GM23338 (cell line): Measurements from ENCODE around the gene MAP2K5. TPM values are rescaled to one million over a fixed set of nuclear protein-coding genes. Genes with fewer than 3 reads are reported as not detected.

Experiments used
- ATAC-seq: fragments of 200-7000 bp; cut with Tn5 transposase; 3 replicates; pipeline ENCODE4 v1.9.1; 2020
- DNase-seq: peaks from one replicate; pipeline ENCODE4 v3.0.0-alpha.2; 2015; ENCODE audit warnings: low spot score
- H2AFZ ChIP-seq: fragments of 200-600 bp; sonication (generic); 2 replicates; pipeline ENCODE4 v1.8.0; 2016; ENCODE audit warnings: antibody characterized with exemption, mild to moderate bottlenecking, moderate library complexity
- H3F3A ChIP-seq: fragments of 200-600 bp; sonication (generic); replicated peaks from 2 replicates; pipeline ENCODE4 v1.8.0; 2017; ENCODE audit warnings: antibody characterized with exemption, mixed run types, low read depth
- H3K27ac ChIP-seq: fragments of 200-600 bp; sonication (generic); 2 replicates; pipeline ENCODE4 v1.6.1; 2016; ENCODE audit warnings: low read depth
- H3K27me3 ChIP-seq: fragments of 200-600 bp; sonication (generic); 2 replicates; pipeline ENCODE4 v1.8.0; 2016; ENCODE audit warnings: mild to moderate bottlenecking, mixed run types, moderate library complexity; ENCODE audit not compliant: insufficient read depth
- H3K36me3 ChIP-seq: fragments of 200-600 bp; sonication (generic); 2 replicates; pipeline ENCODE4 v1.8.0; 2016; ENCODE audit warnings: mild to moderate bottlenecking; ENCODE audit not compliant: insufficient read depth
- H3K4me1 ChIP-seq: fragments of 200-600 bp; sonication (generic); 2 replicates; pipeline ENCODE4 v1.8.0; 2016; ENCODE audit warnings: mild to moderate bottlenecking, moderate library complexity; ENCODE audit not compliant: insufficient read depth
- H3K4me2 ChIP-seq: fragments of 200-600 bp; sonication (generic); 2 replicates; pipeline ENCODE4 v1.7.1; 2017; ENCODE audit warnings: mixed run types
- H3K4me3 ChIP-seq: fragments of 200-600 bp; sonication (generic); 2 replicates; pipeline ENCODE4 v1.6.1; 2016; ENCODE audit warnings: mixed run types
- H3K79me2 ChIP-seq: fragments of 200-600 bp; sonication (generic); replicated peaks from 2 replicates; pipeline ENCODE4 v1.8.0; 2017; ENCODE audit warnings: mild to moderate bottlenecking; ENCODE audit not compliant: insufficient read depth
- H3K9me2 ChIP-seq: fragments of 200-600 bp; sonication (generic); 2 replicates; pipeline ENCODE4 v1.8.0; 2017; ENCODE audit not compliant: insufficient read depth
- H4K20me1 ChIP-seq: fragments of 200-600 bp; sonication (generic); replicated peaks from 2 replicates; pipeline ENCODE4 v1.8.0; 2017; ENCODE audit warnings: mild to moderate bottlenecking; ENCODE audit not compliant: insufficient read depth
- H3K27ac Mint-ChIP-seq: 2 replicates; pipeline ENCODE4 v1.8.0; 2020; ENCODE audit warnings: inconsistent platforms, mild to moderate bottlenecking, moderate library complexity, mixed read lengths
- H3K27me3 Mint-ChIP-seq: 3 replicates; pipeline ENCODE4 v1.8.0; 2022; ENCODE audit warnings: low read depth, mild to moderate bottlenecking, moderate library complexity, mixed read lengths, inconsistent platforms; ENCODE audit not compliant: insufficient read depth, poor library complexity
- H3K36me3 Mint-ChIP-seq: 3 replicates; pipeline ENCODE4 v1.8.0; 2021; ENCODE audit warnings: low read depth, mild to moderate bottlenecking, inconsistent platforms, moderate library complexity, mixed read lengths
- H3K4me1 Mint-ChIP-seq: 3 replicates; pipeline ENCODE4 v1.8.0; 2020; ENCODE audit warnings: mild to moderate bottlenecking, inconsistent platforms, mixed read lengths
- H3K4me3 Mint-ChIP-seq: 3 replicates; pipeline ENCODE4 v1.8.0; 2021; ENCODE audit warnings: moderate library complexity, mild to moderate bottlenecking, inconsistent platforms, mixed read lengths
- H3K9me3 Mint-ChIP-seq: 3 replicates; pipeline ENCODE4 v1.8.0; 2020; ENCODE audit warnings: moderate library complexity, mild to moderate bottlenecking, inconsistent platforms, mixed read lengths
- CREB1 ChIP-seq: fragments of 250-450 bp; sonication (Bioruptor Pico); IDR thresholded peaks from 2 replicates; pipeline ENCODE4 v1.5.0; 2020; ENCODE audit warnings: low read depth, mild to moderate bottlenecking, moderate library complexity
- EZH2 ChIP-seq: fragments of 200-600 bp; sonication (generic); IDR thresholded peaks from one replicate; pipeline ENCODE4 v1.8.0; 2017; ENCODE audit warnings: antibody characterized with exemption, mild to moderate bottlenecking, low read depth; ENCODE audit not compliant: unreplicated experiment
- EZH2phosphoT487 ChIP-seq: fragments of 200-600 bp; sonication (generic); IDR thresholded peaks from one replicate; pipeline ENCODE4 v1.8.1; 2018; ENCODE audit warnings: antibody characterized with exemption; ENCODE audit not compliant: unreplicated experiment
- JUNB ChIP-seq: IDR thresholded peaks from one replicate; pipeline ENCODE4 v1.6.1; 2016; ENCODE audit warnings: antibody characterized with exemption; ENCODE audit not compliant: unreplicated experiment
- NANOG ChIP-seq: IDR thresholded peaks from 2 replicates; pipeline ENCODE4 v1.6.1; 2016; ENCODE audit warnings: antibody characterized with exemption, borderline replicate concordance
- POLR2AphosphoS5 ChIP-seq: IDR thresholded peaks from 2 replicates; pipeline ENCODE4 v1.6.1; 2016; ENCODE audit warnings: antibody characterized with exemption, low read depth
- STAT1 ChIP-seq: IDR thresholded peaks from one replicate; pipeline ENCODE4 v1.6.1; 2016; ENCODE audit warnings: antibody characterized with exemption; ENCODE audit not compliant: unreplicated experiment
- ZNF114 ChIP-seq: fragments of 250-450 bp; sonication (Bioruptor Pico); IDR thresholded peaks from 2 replicates; pipeline ENCODE4 v1.5.0; 2020; ENCODE audit warnings: mild to moderate bottlenecking, moderate library complexity
- ZNF331 ChIP-seq: fragments of 250-450 bp; sonication (Bioruptor Pico); IDR thresholded peaks from 2 replicates; pipeline ENCODE4 v1.5.0; 2020; ENCODE audit warnings: low read depth, mild to moderate bottlenecking, moderate library complexity
- polyA plus RNA-seq: library from polyadenylated mRNA; unstranded; fragments of >200 nt; fragmentation: Nextera tagmentation; extraction: Ambion mirVana; gene quantifications from 2 replicates; pipeline ENCODE4 v1.2.1, GENCODE V29; 2016
- total RNA-seq: library from RNA; depleted of rRNA; stranded (reverse); fragments of >200 nt; shearing (Covaris generic); gene quantifications from 2 replicates; pipeline ENCODE4 v1.2.3, GENCODE V29; 2014
- TF ChIP-seq, protein P1 (sequence below), 2 experiments: fragments of 200-600 bp in 1 of 2; sonication (generic) in 1 of 2; conservative IDR thresholded peaks; 2 replicates each; pipeline versions ENCODE4 v1.5.1 to v1.6.1; 2016 to 2017; ENCODE audit warnings: antibody characterized with exemption in 2 of 2, low read depth in 2 of 2, mild to moderate bottlenecking in 2 of 2, moderate library complexity in 1 of 2
- TF ChIP-seq, protein P2 (sequence below): fragments of 250-450 bp; sonication (Bioruptor Pico); IDR thresholded peaks from 2 replicates; pipeline ENCODE4 v1.5.0; 2020; ENCODE audit warnings: mild to moderate bottlenecking, moderate library complexity
- TF ChIP-seq, protein P3 (sequence below): IDR thresholded peaks from 2 replicates; pipeline ENCODE4 v1.6.1; 2016; ENCODE audit warnings: antibody characterized with exemption
- TF ChIP-seq, protein P4 (sequence below): IDR thresholded peaks from one replicate; pipeline ENCODE4 v1.6.1; 2018; ENCODE audit warnings: antibody characterized with exemption; ENCODE audit not compliant: unreplicated experiment

The MAP2K5 gene
- total and polyA plus RNA-seq, 2 experiments from 2014 or later, result 6.5 to 13.6 TPM

DNA sequence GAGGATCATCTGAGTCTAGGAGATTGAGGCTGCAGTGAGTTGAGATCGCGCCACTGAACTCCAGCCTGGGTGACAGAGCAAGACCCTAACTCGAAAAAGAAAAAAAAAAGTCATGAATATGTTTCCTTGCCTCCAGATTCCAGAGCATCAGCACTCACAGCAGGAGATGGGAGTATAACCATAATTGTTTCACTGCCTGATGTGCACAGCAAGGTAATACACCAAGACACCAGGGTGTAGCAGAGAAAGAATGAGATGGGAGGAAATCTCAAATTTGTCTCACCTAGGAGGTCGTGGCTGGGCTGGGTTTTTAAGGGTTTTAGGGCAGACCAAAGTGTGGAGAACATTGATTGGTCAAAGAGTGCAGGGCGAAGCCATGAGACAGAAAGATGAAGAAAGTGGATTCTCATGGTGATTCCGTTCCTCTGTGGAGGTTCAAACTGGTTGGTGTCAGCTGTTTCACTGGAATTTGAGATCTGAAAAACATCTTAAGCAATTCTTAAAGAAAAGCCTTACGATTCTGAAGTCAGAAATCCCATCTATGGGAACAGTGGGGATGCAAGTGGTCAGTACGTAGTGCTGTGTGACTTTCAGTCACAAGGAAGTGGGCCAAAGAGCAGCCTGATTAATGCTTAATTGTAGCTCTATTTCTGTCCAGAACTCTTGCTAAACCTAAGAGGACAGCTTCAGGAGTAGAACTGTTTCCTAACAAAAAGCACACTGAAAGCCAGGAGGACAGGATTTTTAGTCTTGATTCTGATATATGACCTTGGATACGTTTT, 29.4 kb upstream of the MAP2K5 start:
- Mint-ChIP-seq H3K27me3 (peaks cover 3% of the 10 kb centered on the region), H3K4me1 (0 out of 3 replicates have a peak, but pooled peaks cover 2% of the 10 kb centered on the region), H3K36me3 (no peaks in the 10 kb centered on the region), H3K9me3 (no peaks in the 10 kb centered on the region), H3K27ac (no peak overlapping the region), H3K4me3 (no peak overlapping the region)
- Histone ChIP-seq H2AFZ (no peak overlapping the region), H3K4me1 (no peaks in the 10 kb centered on the region), H3K4me3 (no peak overlapping the region), H3K27ac (no peak overlapping the region), H3K4me2 (no peak overlapping the region), H3K27me3 (no peaks in the 10 kb centered on the region), H3F3A (no peaks in the 10 kb centered on the region), H4K20me1 (no peaks in the 10 kb centered on the region), H3K9me2 (no peaks in the 10 kb centered on the region), H3K79me2 (no peaks in the 10 kb centered on the region), H3K36me3 (no peaks in the 10 kb centered on the region; the same call in none of the 2 replicates)
- ATAC-seq (no peak), DNase-seq (no peak)
- TF ChIP-seq, protein P1, sequence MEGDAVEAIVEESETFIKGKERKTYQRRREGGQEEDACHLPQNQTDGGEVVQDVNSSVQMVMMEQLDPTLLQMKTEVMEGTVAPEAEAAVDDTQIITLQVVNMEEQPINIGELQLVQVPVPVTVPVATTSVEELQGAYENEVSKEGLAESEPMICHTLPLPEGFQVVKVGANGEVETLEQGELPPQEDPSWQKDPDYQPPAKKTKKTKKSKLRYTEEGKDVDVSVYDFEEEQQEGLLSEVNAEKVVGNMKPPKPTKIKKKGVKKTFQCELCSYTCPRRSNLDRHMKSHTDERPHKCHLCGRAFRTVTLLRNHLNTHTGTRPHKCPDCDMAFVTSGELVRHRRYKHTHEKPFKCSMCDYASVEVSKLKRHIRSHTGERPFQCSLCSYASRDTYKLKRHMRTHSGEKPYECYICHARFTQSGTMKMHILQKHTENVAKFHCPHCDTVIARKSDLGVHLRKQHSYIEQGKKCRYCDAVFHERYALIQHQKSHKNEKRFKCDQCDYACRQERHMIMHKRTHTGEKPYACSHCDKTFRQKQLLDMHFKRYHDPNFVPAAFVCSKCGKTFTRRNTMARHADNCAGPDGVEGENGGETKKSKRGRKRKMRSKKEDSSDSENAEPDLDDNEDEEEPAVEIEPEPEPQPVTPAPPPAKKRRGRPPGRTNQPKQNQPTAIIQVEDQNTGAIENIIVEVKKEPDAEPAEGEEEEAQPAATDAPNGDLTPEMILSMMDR (conservative IDR thresholded peaks at IDR 0.05; ENCODE audit: low read depth in 2 of 2), result no peak
- no peak for TF ChIP-seq NANOG
- TF ChIP-seq EZH2, result no peak
- TF ChIP-seq STAT1, result no peak
- TF ChIP-seq, protein P2, sequence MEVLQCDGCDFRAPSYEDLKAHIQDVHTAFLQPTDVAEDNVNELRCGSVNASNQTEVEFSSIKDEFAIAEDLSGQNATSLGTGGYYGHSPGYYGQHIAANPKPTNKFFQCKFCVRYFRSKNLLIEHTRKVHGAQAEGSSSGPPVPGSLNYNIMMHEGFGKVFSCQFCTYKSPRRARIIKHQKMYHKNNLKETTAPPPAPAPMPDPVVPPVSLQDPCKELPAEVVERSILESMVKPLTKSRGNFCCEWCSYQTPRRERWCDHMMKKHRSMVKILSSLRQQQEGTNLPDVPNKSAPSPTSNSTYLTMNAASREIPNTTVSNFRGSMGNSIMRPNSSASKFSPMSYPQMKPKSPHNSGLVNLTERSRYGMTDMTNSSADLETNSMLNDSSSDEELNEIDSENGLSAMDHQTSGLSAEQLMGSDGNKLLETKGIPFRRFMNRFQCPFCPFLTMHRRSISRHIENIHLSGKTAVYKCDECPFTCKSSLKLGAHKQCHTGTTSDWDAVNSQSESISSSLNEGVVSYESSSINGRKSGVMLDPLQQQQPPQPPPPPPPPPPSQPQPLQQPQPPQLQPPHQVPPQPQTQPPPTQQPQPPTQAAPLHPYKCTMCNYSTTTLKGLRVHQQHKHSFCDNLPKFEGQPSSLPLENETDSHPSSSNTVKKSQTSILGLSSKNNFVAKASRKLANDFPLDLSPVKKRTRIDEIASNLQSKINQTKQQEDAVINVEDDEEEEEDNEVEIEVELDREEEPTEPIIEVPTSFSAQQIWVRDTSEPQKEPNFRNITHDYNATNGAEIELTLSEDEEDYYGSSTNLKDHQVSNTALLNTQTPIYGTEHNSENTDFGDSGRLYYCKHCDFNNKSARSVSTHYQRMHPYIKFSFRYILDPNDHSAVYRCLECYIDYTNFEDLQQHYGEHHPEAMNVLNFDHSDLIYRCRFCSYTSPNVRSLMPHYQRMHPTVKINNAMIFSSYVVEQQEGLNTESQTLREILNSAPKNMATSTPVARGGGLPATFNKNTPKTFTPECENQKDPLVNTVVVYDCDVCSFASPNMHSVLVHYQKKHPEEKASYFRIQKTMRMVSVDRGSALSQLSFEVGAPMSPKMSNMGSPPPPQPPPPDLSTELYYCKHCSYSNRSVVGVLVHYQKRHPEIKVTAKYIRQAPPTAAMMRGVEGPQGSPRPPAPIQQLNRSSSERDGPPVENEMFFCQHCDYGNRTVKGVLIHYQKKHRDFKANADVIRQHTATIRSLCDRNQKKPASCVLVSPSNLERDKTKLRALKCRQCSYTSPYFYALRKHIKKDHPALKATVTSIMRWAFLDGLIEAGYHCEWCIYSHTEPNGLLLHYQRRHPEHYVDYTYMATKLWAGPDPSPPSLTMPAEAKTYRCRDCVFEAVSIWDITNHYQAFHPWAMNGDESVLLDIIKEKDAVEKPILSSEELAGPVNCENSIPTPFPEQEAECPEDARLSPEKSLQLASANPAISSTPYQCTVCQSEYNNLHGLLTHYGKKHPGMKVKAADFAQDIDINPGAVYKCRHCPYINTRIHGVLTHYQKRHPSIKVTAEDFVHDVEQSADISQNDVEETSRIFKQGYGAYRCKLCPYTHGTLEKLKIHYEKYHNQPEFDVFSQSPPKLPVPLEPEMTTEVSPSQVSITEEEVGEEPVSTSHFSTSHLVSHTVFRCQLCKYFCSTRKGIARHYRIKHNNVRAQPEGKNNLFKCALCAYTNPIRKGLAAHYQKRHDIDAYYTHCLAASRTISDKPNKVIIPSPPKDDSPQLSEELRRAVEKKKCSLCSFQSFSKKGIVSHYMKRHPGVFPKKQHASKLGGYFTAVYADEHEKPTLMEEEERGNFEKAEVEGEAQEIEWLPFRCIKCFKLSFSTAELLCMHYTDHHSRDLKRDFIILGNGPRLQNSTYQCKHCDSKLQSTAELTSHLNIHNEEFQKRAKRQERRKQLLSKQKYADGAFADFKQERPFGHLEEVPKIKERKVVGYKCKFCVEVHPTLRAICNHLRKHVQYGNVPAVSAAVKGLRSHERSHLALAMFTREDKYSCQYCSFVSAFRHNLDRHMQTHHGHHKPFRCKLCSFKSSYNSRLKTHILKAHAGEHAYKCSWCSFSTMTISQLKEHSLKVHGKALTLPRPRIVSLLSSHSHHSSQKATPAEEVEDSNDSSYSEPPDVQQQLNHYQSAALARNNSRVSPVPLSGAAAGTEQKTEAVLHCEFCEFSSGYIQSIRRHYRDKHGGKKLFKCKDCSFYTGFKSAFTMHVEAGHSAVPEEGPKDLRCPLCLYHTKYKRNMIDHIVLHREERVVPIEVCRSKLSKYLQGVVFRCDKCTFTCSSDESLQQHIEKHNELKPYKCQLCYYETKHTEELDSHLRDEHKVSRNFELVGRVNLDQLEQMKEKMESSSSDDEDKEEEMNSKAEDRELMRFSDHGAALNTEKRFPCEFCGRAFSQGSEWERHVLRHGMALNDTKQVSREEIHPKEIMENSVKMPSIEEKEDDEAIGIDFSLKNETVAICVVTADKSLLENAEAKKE (CRISPR knock-in tag), result no peak
- no peak for TF ChIP-seq ZNF114 (CRISPR knock-in tag)
- TF ChIP-seq, protein P3, sequence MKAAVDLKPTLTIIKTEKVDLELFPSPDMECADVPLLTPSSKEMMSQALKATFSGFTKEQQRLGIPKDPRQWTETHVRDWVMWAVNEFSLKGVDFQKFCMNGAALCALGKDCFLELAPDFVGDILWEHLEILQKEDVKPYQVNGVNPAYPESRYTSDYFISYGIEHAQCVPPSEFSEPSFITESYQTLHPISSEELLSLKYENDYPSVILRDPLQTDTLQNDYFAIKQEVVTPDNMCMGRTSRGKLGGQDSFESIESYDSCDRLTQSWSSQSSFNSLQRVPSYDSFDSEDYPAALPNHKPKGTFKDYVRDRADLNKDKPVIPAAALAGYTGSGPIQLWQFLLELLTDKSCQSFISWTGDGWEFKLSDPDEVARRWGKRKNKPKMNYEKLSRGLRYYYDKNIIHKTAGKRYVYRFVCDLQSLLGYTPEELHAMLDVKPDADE, result no peak
- TF ChIP-seq EZH2phosphoT487, result no peak
- no peak for TF ChIP-seq POLR2AphosphoS5
- no peak for TF ChIP-seq JUNB
- TF ChIP-seq, protein P4, sequence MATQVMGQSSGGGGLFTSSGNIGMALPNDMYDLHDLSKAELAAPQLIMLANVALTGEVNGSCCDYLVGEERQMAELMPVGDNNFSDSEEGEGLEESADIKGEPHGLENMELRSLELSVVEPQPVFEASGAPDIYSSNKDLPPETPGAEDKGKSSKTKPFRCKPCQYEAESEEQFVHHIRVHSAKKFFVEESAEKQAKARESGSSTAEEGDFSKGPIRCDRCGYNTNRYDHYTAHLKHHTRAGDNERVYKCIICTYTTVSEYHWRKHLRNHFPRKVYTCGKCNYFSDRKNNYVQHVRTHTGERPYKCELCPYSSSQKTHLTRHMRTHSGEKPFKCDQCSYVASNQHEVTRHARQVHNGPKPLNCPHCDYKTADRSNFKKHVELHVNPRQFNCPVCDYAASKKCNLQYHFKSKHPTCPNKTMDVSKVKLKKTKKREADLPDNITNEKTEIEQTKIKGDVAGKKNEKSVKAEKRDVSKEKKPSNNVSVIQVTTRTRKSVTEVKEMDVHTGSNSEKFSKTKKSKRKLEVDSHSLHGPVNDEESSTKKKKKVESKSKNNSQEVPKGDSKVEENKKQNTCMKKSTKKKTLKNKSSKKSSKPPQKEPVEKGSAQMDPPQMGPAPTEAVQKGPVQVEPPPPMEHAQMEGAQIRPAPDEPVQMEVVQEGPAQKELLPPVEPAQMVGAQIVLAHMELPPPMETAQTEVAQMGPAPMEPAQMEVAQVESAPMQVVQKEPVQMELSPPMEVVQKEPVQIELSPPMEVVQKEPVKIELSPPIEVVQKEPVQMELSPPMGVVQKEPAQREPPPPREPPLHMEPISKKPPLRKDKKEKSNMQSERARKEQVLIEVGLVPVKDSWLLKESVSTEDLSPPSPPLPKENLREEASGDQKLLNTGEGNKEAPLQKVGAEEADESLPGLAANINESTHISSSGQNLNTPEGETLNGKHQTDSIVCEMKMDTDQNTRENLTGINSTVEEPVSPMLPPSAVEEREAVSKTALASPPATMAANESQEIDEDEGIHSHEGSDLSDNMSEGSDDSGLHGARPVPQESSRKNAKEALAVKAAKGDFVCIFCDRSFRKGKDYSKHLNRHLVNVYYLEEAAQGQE, result no peak
- TF ChIP-seq CREB1 (CRISPR knock-in tag), result no peak
- TF ChIP-seq ZNF331 (CRISPR knock-in tag), result no peak
